Muscle layer of colon (tissue), 2 donors: ENCODE data around the gene INPP5F.
"Not testable (repeated sequence)": the region's sequence is repeated elsewhere in the genome, so short reads cannot be mapped to it uniquely, and the experiment has no call there.

Experiments used
- H3K27ac ChIP-seq: one replicate; pipeline ENCODE4 v1.7.0; 2013; ENCODE audit warnings: low read depth, mild to moderate bottlenecking, low read length, moderate library complexity
- H3K27me3 ChIP-seq, 2 donors: one replicate each; pipeline ENCODE4 v1.7.0; 2013; ENCODE audit warnings: low read length in 2 of 2, mild to moderate bottlenecking in 2 of 2; ENCODE audit not compliant: insufficient read depth in 2 of 2, control insufficient read depth in 1 of 2
- H3K36me3 ChIP-seq: one replicate; pipeline ENCODE4 v1.7.0; 2013; ENCODE audit warnings: mild to moderate bottlenecking, low read length; ENCODE audit not compliant: insufficient read depth
- H3K4me1 ChIP-seq: one replicate; pipeline ENCODE4 v1.7.0; 2013; ENCODE audit warnings: mild to moderate bottlenecking, low read length; ENCODE audit not compliant: insufficient read depth
- H3K4me3 ChIP-seq, 2 donors: one replicate each; pipeline ENCODE4 v1.7.0; 2013; ENCODE audit warnings: low read length in 2 of 2, low read depth in 1 of 2, mild to moderate bottlenecking in 1 of 2, moderate library complexity in 1 of 2
- H3K9ac ChIP-seq: one replicate; pipeline ENCODE4 v1.7.0; 2013; ENCODE audit warnings: low read length
- H3K9me3 ChIP-seq: one replicate; pipeline ENCODE4 v1.7.0; 2013; ENCODE audit warnings: mild to moderate bottlenecking, low read length
- donor health status: abdominal sarcoma.
- donor health status: Adenocarcinoma of cecum.

The INPP5F gene

DNA sequence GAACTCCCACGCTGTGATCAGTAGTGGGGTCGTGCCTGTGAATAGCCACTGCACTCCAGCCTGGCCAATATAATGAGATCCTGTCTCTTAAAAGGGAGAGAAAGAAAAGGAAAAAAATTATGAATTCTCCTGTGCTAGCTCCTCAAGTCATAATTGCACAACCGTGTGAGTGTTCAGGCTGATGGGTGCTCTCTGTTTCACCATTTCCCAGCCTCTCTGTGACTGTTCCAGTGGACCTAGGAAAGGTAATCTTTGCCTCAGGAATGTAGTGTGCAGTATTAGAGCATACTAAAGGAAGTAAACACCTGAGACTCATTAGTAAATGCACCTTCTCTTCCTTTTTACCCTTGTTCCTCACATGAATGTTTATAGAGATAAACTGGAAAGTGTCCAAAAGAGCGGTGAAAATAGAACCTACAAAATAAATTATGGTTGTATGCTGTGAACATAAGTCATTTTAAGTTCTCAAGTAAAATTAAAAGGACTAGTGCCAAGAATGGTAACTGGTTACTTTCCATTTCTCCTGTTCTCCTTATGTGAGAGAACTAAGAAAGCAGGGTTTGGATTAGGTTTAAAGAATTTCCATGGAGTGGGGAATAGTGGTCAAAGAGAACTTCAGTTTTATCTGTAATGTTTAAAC, 42.7 kb downstream of the INPP5F start:
- Histone ChIP-seq H3K9ac (no peak overlapping the region), H3K27ac (peak overlapping the region; percentile 66), H3K4me1 (peaks cover 36% of the 10 kb centered on the region), H3K27me3 (no peaks in the 10 kb centered on the region), H3K4me3 (peak overlapping the region in 1 of 2 donors; percentile 10), H3K9me3 (no peaks in the 10 kb centered on the region), H3K36me3 (no peaks in the 10 kb centered on the region)

DNA sequence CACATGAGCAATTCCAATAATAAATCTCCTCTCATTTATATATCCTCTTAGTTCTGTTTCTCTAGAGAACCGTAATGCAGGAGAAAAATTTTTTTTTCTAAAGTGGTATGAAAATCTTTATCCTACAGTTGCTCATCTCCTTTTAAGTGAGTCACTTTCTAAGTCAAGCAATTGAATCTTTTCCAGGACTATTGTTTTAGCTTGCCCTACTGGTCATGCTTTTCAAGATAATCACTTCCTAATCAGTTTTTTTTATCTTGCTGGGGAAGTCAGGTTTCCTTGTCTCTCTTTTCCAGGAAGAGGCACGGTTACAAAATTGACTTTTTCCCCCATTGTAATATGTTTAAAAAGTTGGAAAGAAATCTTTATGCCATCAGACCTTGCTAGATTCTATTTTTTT, 44.0 kb downstream of the INPP5F start:
- no peaks in the 10 kb centered on the region for H3K27me3 ChIP-seq
- no peaks in the 10 kb centered on the region for H3K9me3 ChIP-seq
- H3K4me3 ChIP-seq: no peak overlapping the region
- no peak overlapping the region for H3K27ac ChIP-seq
- no peaks in the 10 kb centered on the region for H3K36me3 ChIP-seq
- H3K9ac ChIP-seq: no peak overlapping the region
- H3K4me1 ChIP-seq: peaks cover 36% of the 10 kb centered on the region

DNA sequence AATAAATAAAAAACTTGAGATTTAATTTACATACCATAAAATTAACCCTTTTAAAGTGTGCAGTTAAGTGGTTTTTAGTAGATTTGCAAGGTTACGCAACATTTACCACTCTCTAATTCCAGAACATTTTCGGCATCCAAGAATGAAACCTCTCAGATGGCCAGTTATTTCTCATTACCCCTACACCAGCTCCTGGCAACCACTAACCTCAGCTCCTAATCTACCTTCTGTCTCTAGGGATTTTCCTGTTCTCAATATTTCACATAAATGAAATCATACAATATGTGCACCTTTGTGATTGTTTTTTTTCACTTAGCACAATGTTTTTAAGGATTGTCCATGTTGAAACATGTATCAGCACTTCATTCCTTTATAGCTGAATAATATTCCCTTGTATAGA, 45.1 kb downstream of the INPP5F start:
- H3K9me3 ChIP-seq: no peaks in the 10 kb centered on the region
- no peak overlapping the region for H3K27ac ChIP-seq
- H3K4me1 ChIP-seq: peaks cover 36% of the 10 kb centered on the region
- no peaks in the 10 kb centered on the region for H3K36me3 ChIP-seq
- H3K27me3 ChIP-seq: no peaks in the 10 kb centered on the region
- H3K9ac ChIP-seq: no peak overlapping the region
- H3K4me3 ChIP-seq: no peak overlapping the region

DNA sequence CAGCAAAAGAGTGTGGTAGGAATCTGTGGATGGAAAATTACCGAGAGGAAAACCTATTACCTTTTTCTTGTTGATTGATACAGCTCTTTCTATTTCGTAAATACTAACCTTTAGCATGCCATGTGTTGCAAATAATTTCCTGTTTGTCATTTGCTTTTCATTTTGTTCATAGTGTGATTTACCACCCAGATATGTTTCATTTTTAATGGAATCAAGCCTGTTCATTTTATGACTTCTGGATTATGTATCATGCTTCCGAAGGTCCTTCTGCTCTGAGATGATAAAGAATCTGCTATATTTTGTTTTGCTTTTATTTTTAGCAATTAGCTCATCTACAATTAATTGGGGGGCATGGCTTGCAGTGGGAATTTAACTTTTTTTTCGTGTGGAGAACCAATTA, 46.5 kb downstream of the INPP5F start:
- H3K9me3 ChIP-seq: no peaks in the 10 kb centered on the region
- peaks cover 34% of the 10 kb centered on the region for H3K4me1 ChIP-seq
- H3K4me3 ChIP-seq: no peak overlapping the region
- H3K9ac ChIP-seq: no peak overlapping the region
- H3K27ac ChIP-seq: no peak overlapping the region
- no peaks in the 10 kb centered on the region for H3K36me3 ChIP-seq
- H3K27me3 ChIP-seq: no peaks in the 10 kb centered on the region

DNA sequence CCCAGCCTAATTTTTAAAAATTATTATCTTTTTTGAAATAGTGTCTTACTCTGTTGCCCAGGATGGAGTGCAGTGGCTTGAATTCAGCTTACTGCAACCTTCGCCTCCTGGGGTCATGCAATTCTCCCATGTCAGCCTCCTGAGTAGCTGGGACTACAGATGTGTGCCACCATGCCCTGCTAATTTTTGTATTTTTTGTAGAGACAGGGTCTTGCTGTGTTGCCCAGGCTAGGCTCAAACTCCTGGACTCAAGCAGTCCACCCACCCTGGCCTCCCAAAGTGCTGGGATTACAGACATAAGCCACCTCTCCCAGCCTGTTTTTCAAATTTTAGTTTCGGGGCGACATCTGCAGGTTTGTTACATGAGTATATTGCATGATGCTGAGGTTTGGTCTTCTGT, 47.2 kb downstream of the INPP5F start:
- not testable (repeated sequence) for H3K4me3 ChIP-seq, H3K27me3 ChIP-seq, H3K36me3 ChIP-seq, H3K27ac ChIP-seq, H3K9me3 ChIP-seq, H3K9ac ChIP-seq
- H3K4me1 ChIP-seq: peaks cover 27% of the 10 kb centered on the region

DNA sequence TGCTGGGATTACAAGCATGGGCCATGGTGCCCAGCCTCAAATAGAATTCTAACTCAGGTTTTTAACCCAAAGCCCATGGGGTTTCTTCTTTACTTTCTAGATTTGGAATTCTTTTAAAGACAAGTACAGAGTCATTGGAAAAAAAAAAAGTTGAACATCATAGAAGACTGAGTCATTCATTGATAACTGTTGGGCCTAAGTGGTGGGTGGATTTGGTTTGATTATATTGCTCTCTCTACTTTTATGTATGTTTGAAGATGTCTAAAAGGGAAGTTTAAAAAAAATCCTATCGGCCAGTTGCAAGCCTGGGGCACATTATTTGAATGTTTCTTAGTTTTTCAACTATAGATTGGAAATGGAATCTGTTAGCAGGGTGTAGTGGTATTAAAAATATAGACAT, 49.7 kb downstream of the INPP5F start:
- Histone ChIP-seq H3K27ac (no peak overlapping the region), H3K9ac (no peak overlapping the region), H3K4me3 (no peak overlapping the region), H3K4me1 (peaks cover 6% of the 10 kb centered on the region), H3K36me3 (no peaks in the 10 kb centered on the region), H3K9me3 (no peaks in the 10 kb centered on the region), H3K27me3 (no peaks in the 10 kb centered on the region)

DNA sequence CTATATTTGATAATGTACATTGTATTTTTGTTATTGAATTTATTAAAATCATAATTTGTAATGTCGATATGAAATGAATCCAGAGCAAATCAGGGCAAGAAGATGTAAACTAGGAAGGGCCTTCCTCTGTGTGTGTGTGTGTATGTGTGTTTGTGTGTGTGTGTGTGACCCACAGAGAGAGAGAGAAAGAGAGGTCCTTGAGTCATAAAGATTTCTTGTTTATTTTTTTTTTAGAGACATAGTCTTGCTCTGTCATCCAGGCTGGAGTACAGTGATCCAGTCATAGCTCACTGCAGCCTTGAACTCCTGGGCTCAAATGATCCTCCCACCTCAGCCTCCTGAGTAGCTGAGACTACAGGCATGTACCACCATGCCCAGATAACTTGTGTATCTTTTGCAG, 50.7 kb downstream of the INPP5F start:
- Histone ChIP-seq H3K4me1 (peaks cover 6% of the 10 kb centered on the region), H3K27ac (no peak overlapping the region), H3K9me3 (no peaks in the 10 kb centered on the region), H3K9ac (no peak overlapping the region), H3K4me3 (no peak overlapping the region), H3K36me3 (no peaks in the 10 kb centered on the region), H3K27me3 (no peaks in the 10 kb centered on the region)

DNA sequence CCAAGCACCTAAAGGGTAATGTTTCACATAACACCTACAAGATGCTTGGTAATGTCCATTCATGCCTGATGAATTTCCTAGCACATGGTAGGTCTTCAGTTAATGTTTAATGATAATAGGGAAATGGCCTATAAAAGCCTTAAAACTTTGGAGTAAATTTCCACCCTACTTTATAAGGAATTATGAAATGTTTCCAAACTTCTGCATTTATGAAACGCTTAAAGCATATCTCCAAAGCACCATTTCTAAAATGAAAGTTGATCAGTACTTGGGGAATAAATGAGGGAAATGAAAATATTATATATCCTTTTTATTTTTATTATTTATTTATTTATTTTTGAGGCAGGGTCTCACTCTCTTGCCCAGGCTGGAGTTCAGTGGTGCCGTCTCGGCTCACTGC, 51.8 kb downstream of the INPP5F start:
- no peaks in the 10 kb centered on the region for H3K36me3 ChIP-seq
- H3K9me3 ChIP-seq: no peaks in the 10 kb centered on the region
- H3K9ac ChIP-seq: no peak overlapping the region

DNA sequence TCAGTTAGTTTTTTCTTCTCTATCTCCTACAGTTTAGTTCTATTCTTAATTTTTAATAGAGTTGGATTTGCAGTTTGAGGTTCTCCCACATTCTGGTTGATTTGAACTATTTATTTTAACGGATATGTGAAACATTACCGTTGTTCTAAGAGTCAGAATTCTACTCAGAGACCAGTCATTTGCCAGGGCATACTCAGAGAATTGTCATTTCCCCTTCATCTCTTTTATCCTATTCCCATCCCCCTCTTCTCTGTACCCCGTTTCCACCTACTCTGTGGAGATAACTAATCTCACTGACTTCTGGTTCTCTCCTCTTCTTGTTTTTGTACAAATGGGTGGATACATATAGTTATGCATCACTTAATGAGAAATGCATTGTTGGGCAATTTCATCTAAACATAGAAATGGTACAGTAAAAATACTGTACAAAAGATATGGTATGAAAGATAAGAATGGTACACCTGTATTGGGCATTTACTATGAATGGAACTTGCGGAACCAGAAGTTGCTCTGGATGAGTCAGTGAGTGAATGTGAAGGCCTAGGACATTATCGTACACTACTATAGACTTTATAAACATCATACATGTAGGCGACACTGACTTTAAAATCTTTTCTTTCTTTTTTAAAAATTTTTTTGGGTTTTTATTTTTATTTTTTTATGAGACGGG, 53.1 kb downstream of the INPP5F start:
- H3K9ac ChIP-seq: no peak overlapping the region
- no peak overlapping the region for H3K27ac ChIP-seq
- no peak overlapping the region for H3K4me3 ChIP-seq
- H3K36me3 ChIP-seq: no peaks in the 10 kb centered on the region
- no peaks in the 10 kb centered on the region for H3K4me1 ChIP-seq
- H3K9me3 ChIP-seq: no peaks in the 10 kb centered on the region
- no peaks in the 10 kb centered on the region for H3K27me3 ChIP-seq

More for the DNA sequence above, 51.8 kb downstream of the INPP5F start:
- no peak overlapping the region for H3K27ac ChIP-seq
- no peak overlapping the region for H3K4me3 ChIP-seq
- H3K4me1 ChIP-seq: no peaks in the 10 kb centered on the region
- H3K27me3 ChIP-seq: no peaks in the 10 kb centered on the region

DNA sequence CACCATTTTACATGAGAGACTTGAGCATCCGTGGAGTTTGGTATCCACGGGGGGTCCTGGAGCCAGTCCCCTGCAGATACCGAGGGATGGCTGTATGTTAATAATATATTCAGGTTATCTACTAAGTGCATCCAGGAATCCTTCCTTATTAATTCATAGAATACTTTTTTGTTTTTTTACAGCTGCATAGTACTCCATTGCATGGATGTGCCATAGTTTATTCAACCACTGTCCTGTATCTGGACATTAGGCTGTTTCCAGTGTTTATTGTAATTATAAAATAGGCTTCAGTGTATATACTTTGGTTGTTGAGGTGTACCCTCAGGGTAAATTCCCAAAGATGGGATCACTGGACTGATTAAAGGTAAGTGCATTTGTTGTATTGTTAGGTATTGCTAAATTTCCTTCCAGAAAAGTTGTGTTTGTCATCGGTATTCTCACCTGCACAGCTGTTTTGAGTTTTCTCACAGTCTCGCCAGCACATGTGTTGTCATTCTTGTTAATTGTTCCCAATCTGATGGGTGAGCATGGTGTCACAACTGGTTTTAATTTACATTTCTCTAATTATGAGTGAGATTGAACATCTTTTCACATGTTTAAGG, 55.1 kb downstream of the INPP5F start:
- H3K27ac ChIP-seq: no peak overlapping the region
- no peak overlapping the region for H3K9ac ChIP-seq
- H3K9me3 ChIP-seq: no peaks in the 10 kb centered on the region
- peaks cover 10% of the 10 kb centered on the region for H3K4me1 ChIP-seq
- no peaks in the 10 kb centered on the region for H3K36me3 ChIP-seq
- H3K27me3 ChIP-seq: no peaks in the 10 kb centered on the region
- no peak overlapping the region for H3K4me3 ChIP-seq

DNA sequence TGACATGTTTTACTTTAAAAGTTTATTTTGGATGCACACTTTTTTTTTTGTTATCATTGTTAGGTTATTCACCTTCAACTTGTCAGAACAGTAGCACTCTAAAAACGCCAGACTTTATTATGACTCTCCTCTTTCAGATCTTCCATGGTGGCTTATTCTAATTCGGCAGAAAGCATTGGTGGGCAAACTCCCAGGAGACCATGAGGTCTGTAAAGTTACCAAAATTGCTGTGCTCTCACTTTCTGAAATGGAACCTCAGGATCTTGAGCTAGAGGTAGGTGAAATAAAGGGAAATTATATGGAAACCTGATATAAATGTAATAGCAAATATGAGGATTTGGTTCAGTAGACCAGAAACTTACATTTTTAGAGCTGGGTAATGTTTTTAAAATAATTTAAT, 55.6 kb downstream of the INPP5F start:
- H3K4me3 ChIP-seq: no peak overlapping the region
- H3K27me3 ChIP-seq: no peaks in the 10 kb centered on the region
- H3K9ac ChIP-seq: no peak overlapping the region
- H3K4me1 ChIP-seq: peaks cover 15% of the 10 kb centered on the region
- no peak overlapping the region for H3K27ac ChIP-seq
- no peaks in the 10 kb centered on the region for H3K36me3 ChIP-seq
- H3K9me3 ChIP-seq: no peaks in the 10 kb centered on the region
